CD14-positive monocyte (primary cell): ENCODE data around the gene POLA1. TPM values are rescaled to one million over a fixed set of nuclear protein-coding genes. Genes with fewer than 3 reads are reported as not detected.

Source experiments
- DNase-seq, 3 donors: peaks; one replicate each; pipeline ENCODE4 v3.0.0-alpha.2; 2011 to 2022
- H2AFZ ChIP-seq: 2 replicates; pipeline ENCODE4 v1.6.0; 2012; ENCODE audit warnings: mild to moderate bottlenecking, low read depth, low read length, inconsistent platforms; ENCODE audit not compliant: insufficient read depth, poor library complexity, severe bottlenecking
- H3K27ac ChIP-seq, 2 donors: 1 replicate in 1 of 2; 2 replicates in 1 of 2; pipeline ENCODE4 v1.5.1; 2012 to 2013; ENCODE audit warnings: low read length in 2 of 2, control low read depth in 1 of 2, inconsistent platforms in 1 of 2, low read depth in 1 of 2, mild to moderate bottlenecking in 1 of 2
- H3K27me3 ChIP-seq, 2 donors: one replicate each; pipeline versions ENCODE4 v1.6.0 to v1.6.1; 2011 to 2013; ENCODE audit warnings: low read length in 2 of 2; ENCODE audit not compliant: control insufficient read depth in 2 of 2, insufficient read depth in 2 of 2
- H3K36me3 ChIP-seq, 2 donors: replicated peaks in 1 of 2; 1 replicate in 1 of 2; 2 replicates in 1 of 2; pipeline versions ENCODE4 v1.5.1 to v1.6.1; 2012 to 2013; ENCODE audit warnings: low read length in 2 of 2, control low read depth in 1 of 2, inconsistent platforms in 1 of 2, mild to moderate bottlenecking in 1 of 2; ENCODE audit not compliant: insufficient read depth in 2 of 2, control insufficient read depth in 1 of 2
- H3K4me1 ChIP-seq, 2 donors: 1 replicate in 1 of 2; 2 replicates in 1 of 2; pipeline versions ENCODE4 v1.5.1 to v1.6.1; 2012 to 2013; ENCODE audit warnings: low read length in 2 of 2, control low read depth in 1 of 2, inconsistent platforms in 1 of 2, mild to moderate bottlenecking in 1 of 2, moderate library complexity in 1 of 2; ENCODE audit not compliant: insufficient read depth in 2 of 2, control insufficient read depth in 1 of 2
- H3K4me2 ChIP-seq: replicated peaks from 2 replicates; pipeline ENCODE3; 2012; ENCODE audit warnings: low read length, moderate library complexity, mild to moderate bottlenecking; ENCODE audit not compliant: poor library complexity, severe bottlenecking; ENCODE audit errors: extremely low read depth
- H3K4me3 ChIP-seq, 3 experiments: fragments of 200-600 bp in 1 of 3; sonication (generic) in 1 of 3; replicated peaks in 1 of 3; 1 replicate in 2 of 3; 2 replicates in 1 of 3; pipeline ENCODE4 v1.5.1; 2011 to 2013; ENCODE audit warnings: low read length in 3 of 3, mild to moderate bottlenecking in 3 of 3, control low read depth in 2 of 3, low read depth in 2 of 3, inconsistent platforms in 1 of 3, moderate library complexity in 1 of 3
- H3K79me2 ChIP-seq: 2 replicates; pipeline ENCODE4 v1.6.0; 2012; ENCODE audit warnings: mild to moderate bottlenecking, control low read depth, inconsistent platforms, low read length, moderate library complexity; ENCODE audit not compliant: insufficient read depth
- H3K9ac ChIP-seq: 2 replicates; pipeline ENCODE4 v1.6.0; 2017; ENCODE audit warnings: low read length, mild to moderate bottlenecking; ENCODE audit not compliant: insufficient read depth, poor library complexity, severe bottlenecking
- H3K9me3 ChIP-seq, 2 donors: replicated peaks in 1 of 2; 1 replicate in 1 of 2; 2 replicates in 1 of 2; pipeline versions ENCODE4 v1.5.1 to v1.6.1; 2012 to 2013; ENCODE audit warnings: low read length in 2 of 2, control low read depth in 1 of 2; ENCODE audit not compliant: control insufficient read depth in 1 of 2, insufficient read depth in 1 of 2
- H4K20me1 ChIP-seq: 2 replicates; pipeline ENCODE4 v1.6.0; 2012; ENCODE audit warnings: mild to moderate bottlenecking, low read length, control low read depth, moderate library complexity; ENCODE audit not compliant: insufficient read depth
- H3K27ac Mint-ChIP-seq, 7 donors: one replicate each; pipeline ENCODE4 v1.8.0; 2020; ENCODE audit warnings: mild to moderate bottlenecking in 7 of 7, mixed read lengths in 7 of 7, moderate library complexity in 6 of 7, inconsistent platforms in 2 of 7
- H3K27me3 Mint-ChIP-seq, 3 donors: one replicate each; pipeline ENCODE4 v1.8.0; 2021 to 2022; ENCODE audit warnings: low read depth in 3 of 3, mild to moderate bottlenecking in 3 of 3, mixed read lengths in 3 of 3, moderate library complexity in 3 of 3, inconsistent platforms in 1 of 3
- H3K36me3 Mint-ChIP-seq, 2 donors: one replicate each; pipeline ENCODE4 v1.8.0; 2020; ENCODE audit warnings: mixed read lengths in 2 of 2, inconsistent platforms in 1 of 2, mild to moderate bottlenecking in 1 of 2
- H3K4me1 Mint-ChIP-seq: one replicate; pipeline ENCODE4 v1.8.0; 2020; ENCODE audit warnings: mild to moderate bottlenecking, mixed read lengths
- H3K4me3 Mint-ChIP-seq, 2 donors: one replicate each; pipeline ENCODE4 v1.8.0; 2020; ENCODE audit warnings: mild to moderate bottlenecking in 2 of 2, mixed read lengths in 2 of 2, moderate library complexity in 1 of 2
- H3K9me3 Mint-ChIP-seq, 7 donors: one replicate each; pipeline ENCODE4 v1.8.0; 2020 to 2022; ENCODE audit warnings: mixed read lengths in 7 of 7, mild to moderate bottlenecking in 6 of 7, moderate library complexity in 6 of 7, inconsistent platforms in 2 of 7
- WGBS: methylation state at CpG from one replicate; pipeline ENCODE4 v1.1.5; 2013; ENCODE audit warnings: missing lambda C conversion rate; ENCODE audit not compliant: insufficient coverage; 5-methylcytosine and 5-hydroxymethylcytosine counted together
- intact Hi-C, 2 donors: fragments of 100-400 bp; cut with micrococcal nuclease; formaldehyde crosslinking; loops; one replicate each; pipeline versions ENCODE4 v1.15.0 to v1.15.1; 2023
- polyA plus RNA-seq, 3 donors: library from polyadenylated mRNA; depleted of rRNA in 1 of 3; unstranded in 2 of 3; stranded (reverse) in 1 of 3; fragments of 300-500 nt in 2 of 3; fragments of >200 nt in 1 of 3; fragmentation: Illumina TruSeq in 2 of 3; gene quantifications; 1 replicate in 2 of 3; 2 replicates in 1 of 3; pipeline ENCODE4 v1.2.3, GENCODE V29; 2012 to 2021
- TF ChIP-seq, protein P1 (sequence below): fragments of 200-600 bp; IDR thresholded peaks from one replicate; pipeline ENCODE4 v1.8.0; 2022; ENCODE audit warnings: antibody characterized with exemption, mild to moderate bottlenecking

The POLA1 gene
- polyA plus RNA-seq, 3 donors = 1.2 to 1.4 (median 1.3) TPM

DNA sequence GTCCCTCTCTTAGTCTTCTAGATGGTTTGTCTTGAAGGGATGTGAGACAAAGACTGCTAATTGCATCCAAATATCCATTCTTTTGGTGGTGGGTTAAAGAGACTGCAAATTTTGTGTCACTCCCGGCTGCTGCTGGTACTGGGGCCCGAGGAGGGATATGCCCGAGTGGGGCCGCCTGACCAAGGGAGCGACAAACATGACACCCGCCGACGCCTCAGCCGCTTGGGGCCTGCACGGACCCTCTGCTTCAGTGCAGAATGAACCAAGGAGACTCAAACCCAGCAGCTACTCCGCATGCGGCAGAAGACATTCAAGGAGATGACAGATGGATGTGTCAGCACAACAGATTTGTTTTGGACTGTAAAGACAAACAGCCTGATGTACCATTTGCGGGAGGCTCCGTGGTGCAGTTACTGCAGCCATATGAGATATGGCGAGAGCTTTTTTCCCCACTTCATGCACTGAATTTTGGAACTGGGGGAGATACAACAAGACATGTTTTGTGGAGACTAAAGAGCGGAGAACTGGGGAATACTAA, 335.6 kb downstream of the POLA1 start:
- Histone ChIP-seq H3K79me2 (no peaks in the 10 kb centered on the region), H3K9me3 (no peaks in the 10 kb centered on the region), H3K4me3 (no peak overlapping the region), H3K27ac (no peak overlapping the region), H2AFZ (no peak overlapping the region), H3K9ac (no peak overlapping the region), H3K4me1 (no peaks in the 10 kb centered on the region), H4K20me1 (no peaks in the 10 kb centered on the region), H3K36me3 (no peaks in the 10 kb centered on the region), H3K4me2 (no peak overlapping the region), H3K27me3 (peaks cover 7 to 17% of the 10 kb centered on the region in 2 donors)
- intact Hi-C loops = no loop called here
- Mint-ChIP-seq H3K9me3 (peaks cover 0 to 2% (median 0%) of the 10 kb centered on the region in 7 donors), H3K27ac (no peak overlapping the region), H3K4me3 (no peak overlapping the region), H3K27me3 (peaks cover 17 to 36% (median 30%) of the 10 kb centered on the region in 3 donors), H3K4me1 (no peaks in the 10 kb centered on the region), H3K36me3 (no peaks in the 10 kb centered on the region)
- 100% methylated on average over 7 of the region's 16 CpGs for WGBS
- TF ChIP-seq, protein P1, sequence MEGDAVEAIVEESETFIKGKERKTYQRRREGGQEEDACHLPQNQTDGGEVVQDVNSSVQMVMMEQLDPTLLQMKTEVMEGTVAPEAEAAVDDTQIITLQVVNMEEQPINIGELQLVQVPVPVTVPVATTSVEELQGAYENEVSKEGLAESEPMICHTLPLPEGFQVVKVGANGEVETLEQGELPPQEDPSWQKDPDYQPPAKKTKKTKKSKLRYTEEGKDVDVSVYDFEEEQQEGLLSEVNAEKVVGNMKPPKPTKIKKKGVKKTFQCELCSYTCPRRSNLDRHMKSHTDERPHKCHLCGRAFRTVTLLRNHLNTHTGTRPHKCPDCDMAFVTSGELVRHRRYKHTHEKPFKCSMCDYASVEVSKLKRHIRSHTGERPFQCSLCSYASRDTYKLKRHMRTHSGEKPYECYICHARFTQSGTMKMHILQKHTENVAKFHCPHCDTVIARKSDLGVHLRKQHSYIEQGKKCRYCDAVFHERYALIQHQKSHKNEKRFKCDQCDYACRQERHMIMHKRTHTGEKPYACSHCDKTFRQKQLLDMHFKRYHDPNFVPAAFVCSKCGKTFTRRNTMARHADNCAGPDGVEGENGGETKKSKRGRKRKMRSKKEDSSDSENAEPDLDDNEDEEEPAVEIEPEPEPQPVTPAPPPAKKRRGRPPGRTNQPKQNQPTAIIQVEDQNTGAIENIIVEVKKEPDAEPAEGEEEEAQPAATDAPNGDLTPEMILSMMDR = no peak
- DNase-seq = no peak

DNA sequence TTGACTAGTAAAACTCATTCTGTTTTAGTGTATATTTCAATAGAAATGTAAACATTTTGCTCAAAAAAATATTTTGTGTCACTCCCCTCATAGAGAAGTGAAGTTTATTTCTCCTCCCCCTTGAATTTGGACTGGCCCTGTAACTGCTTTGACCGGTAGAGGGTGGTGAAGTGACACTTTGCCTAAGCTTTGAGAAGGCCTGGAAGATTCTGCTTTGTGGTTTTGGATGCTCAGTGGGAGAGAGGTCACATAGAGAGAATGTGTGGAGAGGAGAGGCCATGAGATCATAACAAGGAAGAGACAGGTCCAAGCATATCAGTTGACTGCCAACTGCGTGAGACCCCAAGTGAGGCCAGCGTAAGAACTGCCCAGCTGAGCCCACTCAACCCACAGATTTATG, 341.2 kb downstream of the POLA1 start:
- intact Hi-C loops = no loop called here
- WGBS = no CpG with 5 or more reads among the region's 3 CpGs

More for the DNA sequence above, 341.2 kb downstream of the POLA1 start:
- TF ChIP-seq, protein P1 = no peak
- Histone ChIP-seq H2AFZ (no peak overlapping the region), H4K20me1 (no peaks in the 10 kb centered on the region), H3K79me2 (no peaks in the 10 kb centered on the region), H3K27me3 (no peaks in the 10 kb centered on the region), H3K9me3 (no peaks in the 10 kb centered on the region), H3K9ac (no peak overlapping the region), H3K4me1 (no peaks in the 10 kb centered on the region), H3K36me3 (no peaks in the 10 kb centered on the region), H3K27ac (no peak overlapping the region), H3K4me2 (no peak overlapping the region), H3K4me3 (no peak overlapping the region)
- Mint-ChIP-seq H3K27me3 (peaks cover 0 to 5% (median 5%) of the 10 kb centered on the region in 3 donors), H3K4me1 (no peaks in the 10 kb centered on the region), H3K36me3 (no peaks in the 10 kb centered on the region), H3K4me3 (no peak overlapping the region), H3K27ac (no peak overlapping the region), H3K9me3 (peaks cover 0 to 11% (median 0%) of the 10 kb centered on the region in 7 donors)
- DNase-seq = no peak
